Measurements from ENCODE around the gene DOCK7. TPM values are rescaled to one million over a fixed set of nuclear protein-coding genes. Genes with fewer than 3 reads are reported as not detected.

DOCK7 gene
- total RNA-seq, 1 experiment from 2014 or later, result 70.1 TPM

GRCh38 chr1:62599044-62599443 is 89.1 kb downstream of the DOCK7 start:
- Histone ChIP-seq H3K4me3 (ENCODE audit: low read length) (no peak overlapping the region), H3K4me2 (ENCODE audit: low read length) (no peak overlapping the region), H3K27me3 (ENCODE audit: low read length) (no peaks in the 10 kb centered on the region), H2AFZ (ENCODE audit: low read length) (no peak overlapping the region), H3K9me3 (ENCODE audit: low read length) (no peaks in the 10 kb centered on the region), H3K27ac (ENCODE audit: low read length) (no peak overlapping the region), H3F3A (ENCODE audit: low read length, unreplicated experiment) (no peaks in the 10 kb centered on the region), H3K79me2 (ENCODE audit: low read length) (no peaks in the 10 kb centered on the region), H4K20me1 (ENCODE audit: low read length) (no peaks in the 10 kb centered on the region), H3K9ac (ENCODE audit: low read length) (no peak overlapping the region), H3K4me1 (ENCODE audit: insufficient read depth, low read length) (no peaks in the 10 kb centered on the region), H3K36me3 (ENCODE audit: low read depth, low read length) (no peaks in the 10 kb centered on the region), H3K9me2 (replicated peaks; ENCODE audit: low read length) (no peaks in the 10 kb centered on the region)
- CTCF ChIA-PET, result no interaction called here
- TF ChIP-seq EZH2phosphoT487 (IDR thresholded peaks at IDR 0.05; ENCODE audit: borderline replicate concordance, low read length), result no peak
- no peak for TF ChIP-seq EZH2 (IDR thresholded peaks at IDR 0.05; ENCODE audit: low read length, unreplicated experiment)
- no peak for TF ChIP-seq CTCF (conservative IDR thresholded peaks at IDR 0.05; ENCODE audit: low read depth, low read length)
- ATAC-seq, result no peak
- no TSS peak for BruUV-seq (replicated peaks)
- intact Hi-C loops (cut with micrococcal nuclease), result no loop called here
- POLR2A ChIA-PET (ENCODE audit: unreplicated experiment), result no interaction called here
- DNase-seq, result no peak

- intact Hi-C loops (cut with micrococcal nuclease), result no loop called here
- H3K9ac ChIP-seq (ENCODE audit: low read length), result no peak within 1 kb of the TSS
- H4K20me1 ChIP-seq (ENCODE audit: low read length), result no peaks in the 10 kb centered on the region
- H3K9me2 ChIP-seq (replicated peaks; ENCODE audit: low read length), result no peaks in the 10 kb centered on the region
- ATAC-seq (no peak), DNase-seq (no peak)
- no peaks in the 10 kb centered on the region for H3K36me3 ChIP-seq (ENCODE audit: low read depth, low read length)
- BruUV-seq (replicated peaks), result no TSS peak
- H3K4me3 ChIP-seq (ENCODE audit: low read length), result no peak within 1 kb of the TSS
- no peak within 1 kb of the TSS for H2AFZ ChIP-seq (ENCODE audit: low read length)
- ChIA-PET CTCF (no interaction called here), POLR2A (ENCODE audit: unreplicated experiment) (no interaction called here)
- H3K9me3 ChIP-seq (ENCODE audit: low read length), result no peaks in the 10 kb centered on the region
- TF ChIP-seq EZH2phosphoT487 (IDR thresholded peaks at IDR 0.05; ENCODE audit: borderline replicate concordance, low read length) (no peak), EZH2 (IDR thresholded peaks at IDR 0.05; ENCODE audit: low read length, unreplicated experiment) (no peak), CTCF (conservative IDR thresholded peaks at IDR 0.05; ENCODE audit: low read depth, low read length) (no peak)
- H3F3A ChIP-seq (ENCODE audit: low read length, unreplicated experiment), result no peaks in the 10 kb centered on the region
- no peaks in the 10 kb centered on the region for H3K4me1 ChIP-seq (ENCODE audit: insufficient read depth, low read length)
- no peaks in the 10 kb centered on the region for H3K79me2 ChIP-seq (ENCODE audit: low read length)
- H3K27me3 ChIP-seq (ENCODE audit: low read length), result no peaks in the 10 kb centered on the region
- H3K4me2 ChIP-seq (ENCODE audit: low read length), result no peak within 1 kb of the TSS
- no peak within 1 kb of the TSS for H3K27ac ChIP-seq (ENCODE audit: low read length)
These were observed 90.9 kb downstream of the DOCK7 start, which contains the start of gene ANGPTL3 for GRCh38 chr1:62597281-62597680. Gene ANGPTL3, plus strand, starts transcription at chr1:62597520. Its CDS starts 47 bp downstream, at chr1:62597567.

GRCh38 chr1:62595647-62596046 is 92.5 kb downstream of the DOCK7 start:
- Histone ChIP-seq H3K9me2 (replicated peaks; ENCODE audit: low read length) (no peaks in the 10 kb centered on the region), H3K36me3 (ENCODE audit: low read depth, low read length) (no peaks in the 10 kb centered on the region), H2AFZ (ENCODE audit: low read length) (no peak overlapping the region), H3K4me2 (ENCODE audit: low read length) (no peak overlapping the region), H3F3A (ENCODE audit: low read length, unreplicated experiment) (no peaks in the 10 kb centered on the region), H3K4me3 (ENCODE audit: low read length) (no peak overlapping the region), H4K20me1 (ENCODE audit: low read length) (no peaks in the 10 kb centered on the region), H3K9ac (ENCODE audit: low read length) (no peak overlapping the region), H3K4me1 (ENCODE audit: insufficient read depth, low read length) (no peaks in the 10 kb centered on the region), H3K27me3 (ENCODE audit: low read length) (no peaks in the 10 kb centered on the region), H3K27ac (ENCODE audit: low read length) (no peak overlapping the region), H3K79me2 (ENCODE audit: low read length) (no peaks in the 10 kb centered on the region), H3K9me3 (ENCODE audit: low read length) (no peaks in the 10 kb centered on the region)
- TF ChIP-seq CTCF (conservative IDR thresholded peaks at IDR 0.05; ENCODE audit: low read depth, low read length), result no peak
- no TSS peak for BruUV-seq (replicated peaks)
- ChIA-PET POLR2A (ENCODE audit: unreplicated experiment) (no interaction called here), CTCF (no interaction called here)
- no peak for ATAC-seq
- intact Hi-C loops (cut with micrococcal nuclease), result no loop called here
- no peak for DNase-seq
